ENCODE results near the gene CDKN2D. TPM values are rescaled to one million over a fixed set of nuclear protein-coding genes. Genes with fewer than 3 reads are reported as not detected.
A peak's percentile ranks its signal among the peaks of the same experiment; 100 is the strongest.

The CDKN2D gene
- total RNA-seq, 2 experiments from 2014 or later = 86.0 to 88.7 TPM

- Mint-ChIP-seq H3K4me1 (ENCODE audit: low read depth) (peaks cover 31% of the 10 kb centered on the region), H3K4me3 (peak overlapping the region; percentile 71), H3K36me3 (ENCODE audit: low read depth) (peaks cover 13% of the 10 kb centered on the region), H3K27me3 (ENCODE audit: low read depth) (peaks cover 6% of the 10 kb centered on the region), H3K9me3 (ENCODE audit: insufficient read depth) (no peaks in the 10 kb centered on the region), H3K27ac (peak overlapping the region; percentile 81)
- ATAC-seq (no peak), DNase-seq (no peak)
- ChIA-PET CTCF (interaction anchor here (0.7 to 6.5 kb wide), 4 partner anchors 21 to 94 kb away, joined by 3 to 70 read pairs (median 27); no protein-coding TSS in a partner anchor), POLR2A (interaction anchor here (0.5 to 3.8 kb wide), 11 partner anchors 8 to 115 kb away, joined by 3 to 35 read pairs (median 4); partner anchors contain the start of genes CDKN2D and QTRT1)
Measured at GRCh38 chr19:10601999-10602329, 33.2 kb upstream of the CDKN2D start.

- ChIA-PET CTCF (interaction anchor here (2.1 to 6.5 kb wide), 2 partner anchors 19 to 44 kb away, joined by 5 to 70 read pairs; no protein-coding TSS in a partner anchor), POLR2A (interaction anchor here (1.2 kb wide), 1 partner anchor 32 kb away, joined by 3 read pairs; no protein-coding TSS in a partner anchor)
- peaks cover 13% of the 10 kb centered on the region for H3K36me3 Mint-ChIP-seq (ENCODE audit: low read depth)
- no peak overlapping the region for H3K27ac Mint-ChIP-seq
- H3K4me1 Mint-ChIP-seq (ENCODE audit: low read depth) = peaks cover 44% of the 10 kb centered on the region
- no peak overlapping the region for H3K4me3 Mint-ChIP-seq
- H3K27me3 Mint-ChIP-seq (ENCODE audit: low read depth) = peaks cover 6% of the 10 kb centered on the region
- H3K9me3 Mint-ChIP-seq (ENCODE audit: insufficient read depth) = no peaks in the 10 kb centered on the region
- ATAC-seq (no peak), DNase-seq (no peak)
Measured at GRCh38 chr19:10600149-10600548, 31.4 kb upstream of the CDKN2D start.

GRCh38 chr19:10593820-10594637 lies 25.2 kb upstream of the CDKN2D start:
- ChIA-PET CTCF (interaction anchor here (4.5 kb wide), 1 partner anchor 13 kb away, joined by 37 read pairs; no protein-coding TSS in a partner anchor), POLR2A (interaction anchor here (1.0 to 1.1 kb wide), 2 partner anchors 8 to 11 kb away, joined by 3 read pairs; no protein-coding TSS in a partner anchor)
- Mint-ChIP-seq H3K4me3 (no peak overlapping the region), H3K36me3 (ENCODE audit: low read depth) (no peaks in the 10 kb centered on the region), H3K27ac (peak overlapping the region; percentile 76), H3K27me3 (ENCODE audit: low read depth) (peaks cover 2% of the 10 kb centered on the region), H3K9me3 (ENCODE audit: insufficient read depth) (no peaks in the 10 kb centered on the region), H3K4me1 (ENCODE audit: low read depth) (peaks cover 25% of the 10 kb centered on the region)
- DNase-seq (no peak), ATAC-seq (no peak)

- Mint-ChIP-seq H3K27ac (no peak overlapping the region), H3K27me3 (ENCODE audit: low read depth) (peaks cover 2% of the 10 kb centered on the region), H3K4me1 (ENCODE audit: low read depth) (peaks cover 22% of the 10 kb centered on the region), H3K4me3 (no peak overlapping the region), H3K9me3 (ENCODE audit: insufficient read depth) (no peaks in the 10 kb centered on the region), H3K36me3 (ENCODE audit: low read depth) (no peaks in the 10 kb centered on the region)
- no peak for ATAC-seq
- ChIA-PET CTCF (interaction anchor here (1.6 to 1.9 kb wide), 2 partner anchors 12 to 51 kb away, joined by 9 to 10 read pairs; no protein-coding TSS in a partner anchor), POLR2A (interaction anchor here (1.1 kb wide), 1 partner anchor 11 kb away, joined by 3 read pairs; no protein-coding TSS in a partner anchor)
- no peak for DNase-seq
Measured at GRCh38 chr19:10593148-10593547, 24.4 kb upstream of the CDKN2D start.

GRCh38 chr19:10587839-10588150 lies 19.0 kb upstream of the CDKN2D start:
- no peaks in the 10 kb centered on the region for H3K9me3 Mint-ChIP-seq (ENCODE audit: insufficient read depth)
- DNase-seq (no peak), ATAC-seq (no peak)
- peaks cover 22% of the 10 kb centered on the region for H3K4me1 Mint-ChIP-seq (ENCODE audit: low read depth)
- H3K27ac Mint-ChIP-seq = no peak overlapping the region
- no peak overlapping the region for H3K4me3 Mint-ChIP-seq
- H3K36me3 Mint-ChIP-seq (ENCODE audit: low read depth) = no peaks in the 10 kb centered on the region
- H3K27me3 Mint-ChIP-seq (ENCODE audit: low read depth) = peaks cover 14% of the 10 kb centered on the region
- CTCF ChIA-PET = interaction anchor here (1.4 kb wide), 1 partner anchor 57 kb away, joined by 4 read pairs; no protein-coding TSS in a partner anchor
- POLR2A ChIA-PET = interaction anchor here (1.5 kb wide), 1 partner anchor 16 kb away, joined by 4 read pairs; no protein-coding TSS in a partner anchor

GRCh38 chr19:10587022-10587838 lies 18.5 kb upstream of the CDKN2D start, which contains the start of gene AP1M2:
Gene AP1M2 (minus strand): TSS chr19:10587312. CDS start chr19:10587231, 81 bp downstream.
- ATAC-seq = no peak
- CTCF ChIA-PET = no interaction called here
- no peak within 1 kb of the TSS for H3K27ac Mint-ChIP-seq

GRCh38 chr19:10586396-10586795 lies 17.6 kb upstream of the CDKN2D start:
- peaks cover 14% of the 10 kb centered on the region for H3K27me3 Mint-ChIP-seq (ENCODE audit: low read depth)
- no peak overlapping the region for H3K27ac Mint-ChIP-seq
- no peaks in the 10 kb centered on the region for H3K9me3 Mint-ChIP-seq (ENCODE audit: insufficient read depth)
- POLR2A ChIA-PET = interaction anchor here (0.8 to 0.9 kb wide), 2 partner anchors 15 to 18 kb away, joined by 3 read pairs; no protein-coding TSS in a partner anchor
- H3K4me1 Mint-ChIP-seq (ENCODE audit: low read depth) = peaks cover 25% of the 10 kb centered on the region
- ATAC-seq (no peak), DNase-seq (no peak)
- CTCF ChIA-PET = interaction anchor here (8.8 kb wide), 1 partner anchor 61 kb away, joined by 421 read pairs; no protein-coding TSS in a partner anchor
- no peak overlapping the region for H3K4me3 Mint-ChIP-seq
- H3K36me3 Mint-ChIP-seq (ENCODE audit: low read depth) = no peaks in the 10 kb centered on the region

More at GRCh38 chr19:10587022-10587838, 18.5 kb upstream of the CDKN2D start, which contains the start of gene AP1M2:
- no peaks in the 10 kb centered on the region for H3K36me3 Mint-ChIP-seq (ENCODE audit: low read depth)
- H3K9me3 Mint-ChIP-seq (ENCODE audit: insufficient read depth) = no peaks in the 10 kb centered on the region
- no peak within 1 kb of the TSS for H3K4me3 Mint-ChIP-seq
- H3K27me3 Mint-ChIP-seq (ENCODE audit: low read depth) = peaks cover 14% of the 10 kb centered on the region
- DNase-seq = no peak
- POLR2A ChIA-PET = no interaction called here
- H3K4me1 Mint-ChIP-seq (ENCODE audit: low read depth) = peaks cover 22% of the 10 kb centered on the region

- ATAC-seq = no peak
Measured at GRCh38 chr19:10583036-10583776, 14.4 kb upstream of the CDKN2D start.

GRCh38 chr19:10582091-10582490 lies 13.3 kb upstream of the CDKN2D start:
- peaks cover 5% of the 10 kb centered on the region for H3K27me3 Mint-ChIP-seq (ENCODE audit: low read depth)
- H3K9me3 Mint-ChIP-seq (ENCODE audit: insufficient read depth) = no peaks in the 10 kb centered on the region
- ChIA-PET POLR2A (interaction anchor here (1.5 to 3.5 kb wide), 4 partner anchors 21 to 119 kb away, joined by 5 to 22 read pairs (median 14); partner anchors contain the start of gene QTRT1), CTCF (interaction anchor here (0.7 to 8.8 kb wide), 26 partner anchors 9 to 282 kb away, joined by 3 to 421 read pairs (median 7); partner anchors contain the start of genes CDKN2D, QTRT1 and SLC44A2)
- DNase-seq (no peak), ATAC-seq (no peak)
- no peak overlapping the region for H3K4me3 Mint-ChIP-seq
- no peak overlapping the region for H3K27ac Mint-ChIP-seq
- no peaks in the 10 kb centered on the region for H3K36me3 Mint-ChIP-seq (ENCODE audit: low read depth)
- H3K4me1 Mint-ChIP-seq (ENCODE audit: low read depth) = peaks cover 29% of the 10 kb centered on the region

More at GRCh38 chr19:10583036-10583776, 14.4 kb upstream of the CDKN2D start:
- Mint-ChIP-seq H3K36me3 (ENCODE audit: low read depth) (no peaks in the 10 kb centered on the region), H3K4me1 (ENCODE audit: low read depth) (peaks cover 31% of the 10 kb centered on the region), H3K9me3 (ENCODE audit: insufficient read depth) (no peaks in the 10 kb centered on the region), H3K27me3 (ENCODE audit: low read depth) (peaks cover 11% of the 10 kb centered on the region), H3K27ac (no peak overlapping the region), H3K4me3 (no peak overlapping the region)
- CTCF ChIA-PET = interaction anchor here (0.7 to 8.8 kb wide), 10 partner anchors 12 to 281 kb away, joined by 3 to 421 read pairs (median 32); partner anchors contain the start of gene QTRT1
- DNase-seq = no peak
- POLR2A ChIA-PET = interaction anchor here (1.4 kb wide), 1 partner anchor 20 kb away, joined by 4 read pairs; no protein-coding TSS in a partner anchor

- no peaks in the 10 kb centered on the region for H3K27me3 Mint-ChIP-seq (ENCODE audit: low read depth)
- H3K4me3 Mint-ChIP-seq = no peak overlapping the region
- POLR2A ChIA-PET = interaction anchor here (1.0 to 3.5 kb wide), 6 partner anchors 14 to 120 kb away, joined by 3 to 22 read pairs (median 6); partner anchors contain the start of gene QTRT1
Measured at GRCh38 chr19:10580979-10581631, 12.3 kb upstream of the CDKN2D start.

More at GRCh38 chr19:10580979-10581631, 12.3 kb upstream of the CDKN2D start:
- Mint-ChIP-seq H3K27ac (no peak overlapping the region), H3K9me3 (ENCODE audit: insufficient read depth) (no peaks in the 10 kb centered on the region), H3K4me1 (ENCODE audit: low read depth) (peaks cover 32% of the 10 kb centered on the region), H3K36me3 (ENCODE audit: low read depth) (no peaks in the 10 kb centered on the region)
- peak; percentile 95 for DNase-seq
- peak; percentile 92 for ATAC-seq
- CTCF ChIA-PET = interaction anchor here (0.7 to 8.8 kb wide), 45 partner anchors 8 to 190 kb away, joined by 3 to 421 read pairs (median 5); partner anchors contain the start of genes CDKN2D, DNM2, KEAP1 and KRI1

Data from activated CD8-positive, alpha-beta T cell treated with anti-CD3 and anti-CD28 coated beads, Interleukin-2, amount 10 ng/mL, durations not matched to agents 7 days and 5 days (primary cell).